SK-N-SH (cell line): ENCODE data around the gene SYNC. TPM values are rescaled to one million over a fixed set of nuclear protein-coding genes. Genes with fewer than 3 reads are reported as not detected.

Experiments used
- CTCF ChIA-PET: fragments of 300-600, 350-600 bp; formaldehyde crosslinking; extraction: SDS; loops from one replicate; lab custom pipeline; 2021; lab: Yijun Ruan, JAX
- POLR2A ChIA-PET: fragments of 350-600 bp; sonication (Branson Sonifier 250); formaldehyde crosslinking; extraction: SDS; loops from one replicate; lab custom pipeline; 2020; ENCODE audit warnings: antibody characterized with exemption, inconsistent platforms; lab: Yijun Ruan, JAX
- DNase-seq: peaks from one replicate; pipeline ENCODE4 v3.0.0; 2012
- H2AFZ ChIP-seq: fragments of 200-600 bp; sonication (generic); 2 replicates; pipeline ENCODE4 v1.8.1; 2016; ENCODE audit warnings: antibody characterized with exemption, mild to moderate bottlenecking, low read depth
- H3F3A ChIP-seq: fragments of 200-600 bp; sonication (generic); replicated peaks from 2 replicates; pipeline ENCODE3; 2016; ENCODE audit warnings: antibody characterized with exemption, mild to moderate bottlenecking; ENCODE audit not compliant: insufficient read depth
- H3K27ac ChIP-seq, 2 experiments: fragments of 200-500 bp in 1 of 2; fragments of 200-600 bp in 1 of 2; sonication (Bioruptor generic) in 1 of 2; sonication (generic), shearing (Covaris generic) in 1 of 2; 2 replicates each; pipeline versions ENCODE4 v1.5.1 to v1.6.1; 2014 to 2016; ENCODE audit warnings: low read depth in 2 of 2, inconsistent platforms in 1 of 2, low read length in 1 of 2, mild to moderate bottlenecking in 1 of 2, mixed read lengths in 1 of 2
- H3K27me3 ChIP-seq: fragments of 200-600 bp; sonication (generic), shearing (Covaris generic); 2 replicates; pipeline ENCODE4 v1.6.1; 2016; ENCODE audit warnings: mixed run types; ENCODE audit not compliant: insufficient read depth
- H3K36me3 ChIP-seq, 2 experiments: fragments of 200-500 bp in 1 of 2; fragments of 200-600 bp in 1 of 2; sonication (Bioruptor generic) in 1 of 2; sonication (generic) in 1 of 2; replicated peaks in 1 of 2; 2 replicates each; pipeline versions ENCODE3 to v1.5.1; 2014 to 2016; ENCODE audit warnings: low read length in 1 of 2, mild to moderate bottlenecking in 1 of 2; ENCODE audit not compliant: insufficient read depth in 2 of 2, control insufficient read depth in 1 of 2
- H3K4me1 ChIP-seq, 2 experiments: fragments of 200-500 bp in 1 of 2; fragments of 200-600 bp in 1 of 2; sonication (Bioruptor generic) in 1 of 2; sonication (generic), shearing (Covaris generic) in 1 of 2; 2 replicates each; pipeline versions ENCODE4 v1.5.1 to v1.6.1; 2014 to 2016; ENCODE audit warnings: low read depth in 1 of 2, low read length in 1 of 2, mixed run types in 1 of 2; ENCODE audit not compliant: insufficient read depth in 2 of 2, control insufficient read depth in 1 of 2
- H3K4me2 ChIP-seq: fragments of 200-600 bp; sonication (generic), shearing (Covaris generic); 2 replicates; pipeline ENCODE4 v1.6.1; 2017; ENCODE audit warnings: mixed run types
- H3K4me3 ChIP-seq, 2 experiments: fragments of 200-500 bp in 1 of 2; fragments of 200-600 bp in 1 of 2; sonication (Bioruptor generic) in 1 of 2; sonication (generic), shearing (Covaris generic) in 1 of 2; 2 replicates each; pipeline versions ENCODE4 v1.5.1 to v1.8.1; 2014 to 2016; ENCODE audit warnings: low read depth in 2 of 2, inconsistent platforms in 1 of 2, low read length in 1 of 2, mild to moderate bottlenecking in 1 of 2, mixed read lengths in 1 of 2, moderate library complexity in 1 of 2
- H3K79me2 ChIP-seq: fragments of 200-600 bp; sonication (generic); 2 replicates; pipeline ENCODE4 v1.8.1; 2017; ENCODE audit warnings: mild to moderate bottlenecking; ENCODE audit not compliant: insufficient read depth
- H3K9ac ChIP-seq: fragments of 200-600 bp; sonication (generic); 2 replicates; pipeline ENCODE4 v1.6.1; 2017; ENCODE audit warnings: mixed run types
- H3K9me2 ChIP-seq: fragments of 200-600 bp; sonication (generic); 2 replicates; pipeline ENCODE4 v1.6.1; 2017; ENCODE audit warnings: mixed run types
- H3K9me3 ChIP-seq: fragments of 200-600 bp; sonication (generic); 2 replicates; pipeline ENCODE4 v1.6.1; 2017; ENCODE audit warnings: mixed run types, mild to moderate bottlenecking, moderate library complexity
- H4K20me1 ChIP-seq: fragments of 200-600 bp; sonication (generic); 2 replicates; pipeline ENCODE4 v1.6.1; 2017; ENCODE audit warnings: mild to moderate bottlenecking, mixed run types; ENCODE audit not compliant: insufficient read depth
- CHD2 ChIP-seq: fragments of 150-350 bp; IDR thresholded peaks from 2 replicates; pipeline ENCODE4 v1.6.1; 2018; ENCODE audit warnings: low read length; ENCODE audit not compliant: partially characterized antibody
- ELF1 ChIP-seq: IDR thresholded peaks from 2 replicates; pipeline ENCODE4 v1.4.0; 2012
- EP300 ChIP-seq, 2 experiments: IDR thresholded peaks; 2 replicates each; pipeline versions ENCODE4 v1.4.0 to v1.6.1; 2012; ENCODE audit warnings: borderline replicate concordance in 1 of 2, low read depth in 1 of 2, low read length in 1 of 2
- GABPA ChIP-seq: IDR thresholded peaks from 2 replicates; pipeline ENCODE4 v1.4.0; 2012; ENCODE audit warnings: low read depth, mild to moderate bottlenecking
- JUND ChIP-seq: IDR thresholded peaks from 2 replicates; pipeline ENCODE4 v1.4.0; 2012
- MEF2A ChIP-seq: IDR thresholded peaks from 2 replicates; pipeline ENCODE4 v1.4.0; 2012; ENCODE audit warnings: low read depth, borderline replicate concordance
- NRF1 ChIP-seq: IDR thresholded peaks from 2 replicates; pipeline ENCODE4 v1.6.1; 2012; ENCODE audit warnings: low read depth, mild to moderate bottlenecking, low read length
- RCOR1 ChIP-seq: fragments of 150-350 bp; IDR thresholded peaks from 2 replicates; pipeline ENCODE4 v1.6.1; 2017; ENCODE audit warnings: antibody characterized with exemption, low read length
- SIN3A ChIP-seq: IDR thresholded peaks from 2 replicates; pipeline ENCODE4 v1.6.1; 2012; ENCODE audit warnings: low read depth, mild to moderate bottlenecking, low read length, moderate library complexity, borderline replicate concordance
- TEAD4 ChIP-seq: IDR thresholded peaks from 2 replicates; pipeline ENCODE4 v1.4.0; 2012; ENCODE audit warnings: mild to moderate bottlenecking, borderline replicate concordance; ENCODE audit not compliant: insufficient read depth
- WGBS: methylation state at CpG from one replicate; pipeline ENCODE4 v1.1.6; 2017; ENCODE audit warnings: low lambda C conversion rate; 5-methylcytosine and 5-hydroxymethylcytosine counted together
- polyA plus RNA-seq, 3 experiments: library from polyadenylated mRNA; depleted of rRNA; stranded (reverse); fragments of >200 nt; gene quantifications; 2 replicates each; pipeline ENCODE4 v1.2.3, GENCODE V29; 2012
- TF ChIP-seq, protein P1 (sequence below): IDR thresholded peaks from 2 replicates; pipeline ENCODE4 v1.6.1; 2012; ENCODE audit warnings: mild to moderate bottlenecking, low read depth, low read length, moderate library complexity
- TF ChIP-seq, protein P2 (sequence below): fragments of 150-350 bp; IDR thresholded peaks from 2 replicates; pipeline ENCODE4 v1.6.1; 2017; ENCODE audit warnings: antibody characterized with exemption, low read length, low read depth, borderline replicate concordance
- TF ChIP-seq, protein P3 (sequence below): fragments of 200-600 bp; sonication (generic); IDR thresholded peaks from 2 replicates; pipeline ENCODE4 v1.6.1; 2017; ENCODE audit warnings: antibody characterized with exemption, mild to moderate bottlenecking, moderate library complexity

The SYNC gene
- polyA plus RNA-seq, 1 of the 3 experiments (the other 2 are of a cell fraction), result 25.6 TPM

DNA sequence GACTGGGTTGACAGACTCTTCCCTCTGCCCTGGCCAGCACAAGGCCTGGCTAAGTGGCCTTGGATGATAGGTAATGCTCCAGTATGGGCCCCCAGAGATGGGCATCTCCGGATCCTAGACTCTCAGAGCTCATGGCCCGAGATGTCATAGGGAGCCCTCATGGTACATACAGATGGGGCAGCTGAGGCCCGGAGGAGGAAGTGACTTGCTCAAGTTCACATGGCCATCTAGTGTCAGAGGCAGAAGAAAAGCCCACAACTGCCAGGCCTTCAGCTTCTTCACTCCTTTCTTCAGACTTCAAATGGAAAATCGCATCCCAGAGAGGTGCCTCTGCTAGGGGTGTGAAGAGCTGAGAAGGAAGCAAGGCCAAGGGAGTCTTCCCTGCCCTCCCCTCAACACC, 46.8 kb upstream of the SYNC start (continued):
- TF ChIP-seq, protein P1, sequence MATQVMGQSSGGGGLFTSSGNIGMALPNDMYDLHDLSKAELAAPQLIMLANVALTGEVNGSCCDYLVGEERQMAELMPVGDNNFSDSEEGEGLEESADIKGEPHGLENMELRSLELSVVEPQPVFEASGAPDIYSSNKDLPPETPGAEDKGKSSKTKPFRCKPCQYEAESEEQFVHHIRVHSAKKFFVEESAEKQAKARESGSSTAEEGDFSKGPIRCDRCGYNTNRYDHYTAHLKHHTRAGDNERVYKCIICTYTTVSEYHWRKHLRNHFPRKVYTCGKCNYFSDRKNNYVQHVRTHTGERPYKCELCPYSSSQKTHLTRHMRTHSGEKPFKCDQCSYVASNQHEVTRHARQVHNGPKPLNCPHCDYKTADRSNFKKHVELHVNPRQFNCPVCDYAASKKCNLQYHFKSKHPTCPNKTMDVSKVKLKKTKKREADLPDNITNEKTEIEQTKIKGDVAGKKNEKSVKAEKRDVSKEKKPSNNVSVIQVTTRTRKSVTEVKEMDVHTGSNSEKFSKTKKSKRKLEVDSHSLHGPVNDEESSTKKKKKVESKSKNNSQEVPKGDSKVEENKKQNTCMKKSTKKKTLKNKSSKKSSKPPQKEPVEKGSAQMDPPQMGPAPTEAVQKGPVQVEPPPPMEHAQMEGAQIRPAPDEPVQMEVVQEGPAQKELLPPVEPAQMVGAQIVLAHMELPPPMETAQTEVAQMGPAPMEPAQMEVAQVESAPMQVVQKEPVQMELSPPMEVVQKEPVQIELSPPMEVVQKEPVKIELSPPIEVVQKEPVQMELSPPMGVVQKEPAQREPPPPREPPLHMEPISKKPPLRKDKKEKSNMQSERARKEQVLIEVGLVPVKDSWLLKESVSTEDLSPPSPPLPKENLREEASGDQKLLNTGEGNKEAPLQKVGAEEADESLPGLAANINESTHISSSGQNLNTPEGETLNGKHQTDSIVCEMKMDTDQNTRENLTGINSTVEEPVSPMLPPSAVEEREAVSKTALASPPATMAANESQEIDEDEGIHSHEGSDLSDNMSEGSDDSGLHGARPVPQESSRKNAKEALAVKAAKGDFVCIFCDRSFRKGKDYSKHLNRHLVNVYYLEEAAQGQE, result no peak

DNA sequence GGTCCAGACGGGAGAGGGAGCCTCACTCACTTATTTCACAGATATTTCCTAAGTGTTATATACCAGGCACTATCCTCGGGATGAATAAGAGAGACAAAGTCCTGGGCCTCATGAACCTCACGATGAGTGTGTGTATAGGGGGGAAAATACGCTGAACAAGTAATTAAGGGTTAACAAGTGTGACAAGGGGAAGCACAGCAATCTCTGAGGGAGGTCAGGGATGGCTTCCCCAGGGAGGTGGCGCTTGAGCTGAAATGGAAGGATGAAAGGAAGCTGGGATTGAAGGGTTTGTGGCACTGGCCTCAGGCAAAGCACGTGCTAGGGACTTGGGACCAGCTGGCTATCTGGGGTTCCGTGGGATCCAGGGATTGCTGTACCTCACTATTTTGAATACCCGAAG, 46.4 kb upstream of the SYNC start:
- Histone ChIP-seq H3K4me2 (no peak overlapping the region), H3K9ac (no peak overlapping the region), H3K4me3 (no peak overlapping the region), H2AFZ (no peak overlapping the region), H3K27me3 (no peaks in the 10 kb centered on the region), H3F3A (no peaks in the 10 kb centered on the region)
- TF ChIP-seq GABPA (no peak), JUND (no peak), EP300 (IDR thresholded peaks at IDR 0.05; ENCODE audit: borderline replicate concordance in 1 of 2, low read depth in 1 of 2, low read length in 1 of 2) (no peak), TEAD4 (no peak), SIN3A (no peak), ELF1 (no peak), MEF2A (no peak), CHD2 (no peak), NRF1 (no peak), RCOR1 (no peak)
- TF ChIP-seq, protein P2, sequence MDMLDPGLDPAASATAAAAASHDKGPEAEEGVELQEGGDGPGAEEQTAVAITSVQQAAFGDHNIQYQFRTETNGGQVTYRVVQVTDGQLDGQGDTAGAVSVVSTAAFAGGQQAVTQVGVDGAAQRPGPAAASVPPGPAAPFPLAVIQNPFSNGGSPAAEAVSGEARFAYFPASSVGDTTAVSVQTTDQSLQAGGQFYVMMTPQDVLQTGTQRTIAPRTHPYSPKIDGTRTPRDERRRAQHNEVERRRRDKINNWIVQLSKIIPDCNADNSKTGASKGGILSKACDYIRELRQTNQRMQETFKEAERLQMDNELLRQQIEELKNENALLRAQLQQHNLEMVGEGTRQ, result no peak
- TF ChIP-seq, protein P1, result no peak
- TF ChIP-seq, protein P3, sequence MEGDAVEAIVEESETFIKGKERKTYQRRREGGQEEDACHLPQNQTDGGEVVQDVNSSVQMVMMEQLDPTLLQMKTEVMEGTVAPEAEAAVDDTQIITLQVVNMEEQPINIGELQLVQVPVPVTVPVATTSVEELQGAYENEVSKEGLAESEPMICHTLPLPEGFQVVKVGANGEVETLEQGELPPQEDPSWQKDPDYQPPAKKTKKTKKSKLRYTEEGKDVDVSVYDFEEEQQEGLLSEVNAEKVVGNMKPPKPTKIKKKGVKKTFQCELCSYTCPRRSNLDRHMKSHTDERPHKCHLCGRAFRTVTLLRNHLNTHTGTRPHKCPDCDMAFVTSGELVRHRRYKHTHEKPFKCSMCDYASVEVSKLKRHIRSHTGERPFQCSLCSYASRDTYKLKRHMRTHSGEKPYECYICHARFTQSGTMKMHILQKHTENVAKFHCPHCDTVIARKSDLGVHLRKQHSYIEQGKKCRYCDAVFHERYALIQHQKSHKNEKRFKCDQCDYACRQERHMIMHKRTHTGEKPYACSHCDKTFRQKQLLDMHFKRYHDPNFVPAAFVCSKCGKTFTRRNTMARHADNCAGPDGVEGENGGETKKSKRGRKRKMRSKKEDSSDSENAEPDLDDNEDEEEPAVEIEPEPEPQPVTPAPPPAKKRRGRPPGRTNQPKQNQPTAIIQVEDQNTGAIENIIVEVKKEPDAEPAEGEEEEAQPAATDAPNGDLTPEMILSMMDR, result no peak
- TF ChIP-seq, all 33 proteins: peak for 0
- no peaks in the 10 kb centered on the region for H3K9me2 ChIP-seq
- ChIA-PET POLR2A (interaction anchor here (0.6 kb wide), 1 partner anchor 35 kb away, joined by 4 read pairs; no protein-coding TSS in a partner anchor), CTCF (interaction anchor here (1.0 to 2.4 kb wide), 4 partner anchors 24 to 348 kb away, joined by 3 to 13 read pairs (median 8); no protein-coding TSS in a partner anchor)
- peaks cover 0 to 2% of the 10 kb centered on the region in 2 experiments; a peak in 1 of 4 replicates for H3K4me1 ChIP-seq
- DNase-seq, result no peak
- WGBS, result 94% methylated on average over 6 of the region's 8 CpGs
- no peaks in the 10 kb centered on the region for H3K79me2 ChIP-seq
- no peaks in the 10 kb centered on the region for H4K20me1 ChIP-seq
- H3K27ac ChIP-seq, result no peak overlapping the region
- no peaks in the 10 kb centered on the region for H3K9me3 ChIP-seq
- no peaks in the 10 kb centered on the region for H3K36me3 ChIP-seq
